Measurements from ENCODE around the gene SKI.
"Not testable (repeated sequence)": the region's sequence is repeated elsewhere in the genome, so short reads cannot be mapped to it uniquely, and the experiment has no call there.

The SKI gene

GRCh38 chr1:2248854-2249558 is 20.9 kb downstream of the SKI start:
- DNase-seq, result no peak

GRCh38 chr1:2249559-2249906 is 21.4 kb downstream of the SKI start:
- DNase-seq, result no peak

GRCh38 chr1:2250721-2251281 is 22.7 kb downstream of the SKI start:
- DNase-seq, result no peak

- DNase-seq, result no peak
Observed at GRCh38 chr1:2251363-2251762, 23.2 kb downstream of the SKI start.

- DNase-seq, result no peak
Observed at GRCh38 chr1:2251786-2252185, 23.7 kb downstream of the SKI start.

- DNase-seq, result no peak
Observed at GRCh38 chr1:2252423-2252822, 24.3 kb downstream of the SKI start.

GRCh38 chr1:2253036-2253796 is 25.1 kb downstream of the SKI start:
- no peak for DNase-seq

- no peak for DNase-seq
Observed at GRCh38 chr1:2253797-2254480, 25.8 kb downstream of the SKI start.

- DNase-seq, result no peak
Observed at GRCh38 chr1:2255047-2255419, 26.9 kb downstream of the SKI start.

GRCh38 chr1:2255420-2256369 is 27.6 kb downstream of the SKI start:
- DNase-seq, result peak; percentile 58

- DNase-seq, result no peak
Observed at GRCh38 chr1:2256435-2257244, 28.5 kb downstream of the SKI start.

- no peak for DNase-seq
Observed at GRCh38 chr1:2257245-2257627, 29.1 kb downstream of the SKI start.

- DNase-seq, result no peak
Observed at GRCh38 chr1:2258122-2258681, 30.1 kb downstream of the SKI start.

- peak; percentile 54 for DNase-seq
Observed at GRCh38 chr1:2258996-2259395, 30.9 kb downstream of the SKI start.

- DNase-seq, result no peak
Observed at GRCh38 chr1:2259668-2260402, 31.7 kb downstream of the SKI start.

- DNase-seq, result not testable (repeated sequence)
Observed at GRCh38 chr1:2260470-2260869, 32.4 kb downstream of the SKI start.

GRCh38 chr1:2260917-2261316 is 32.8 kb downstream of the SKI start:
- no peak for DNase-seq

- not testable (repeated sequence) for DNase-seq
Observed at GRCh38 chr1:2261476-2262395, 33.6 kb downstream of the SKI start.

GRCh38 chr1:2266301-2266975 is 38.3 kb downstream of the SKI start:
- DNase-seq, result no peak
